HepG2 (cell line): ENCODE measurements around the gene RNPS1. TPM values are rescaled to one million over a fixed set of nuclear protein-coding genes. Genes with fewer than 3 reads are reported as not detected.
A peak's percentile ranks its signal among the peaks of the same experiment; 100 is the strongest.

Experiments used
- ETV5 ChIP-seq: IDR thresholded peaks from 2 replicates; pipeline ENCODE4 v1.6.1; 2018; ENCODE audit warnings: missing biosample characterization, missing genetic modification reagents, inconsistent platforms, borderline replicate concordance
- HMG20A ChIP-seq: IDR thresholded peaks from 2 replicates; pipeline ENCODE4 v1.6.1; 2016; ENCODE audit warnings: borderline replicate concordance
- HOXA7 ChIP-seq: sonication (generic); formaldehyde crosslinking; IDR thresholded peaks from 2 replicates; pipeline ENCODE4 v1.8.1; 2022; ENCODE audit warnings: mild to moderate bottlenecking, missing genetic modification reagents, moderate library complexity
- IRF1 ChIP-seq: sonication (generic); formaldehyde crosslinking; IDR thresholded peaks from 2 replicates; pipeline ENCODE4 v1.4.0; 2020; ENCODE audit warnings: low read depth, mild to moderate bottlenecking, missing genetic modification reagents
- IRF2 ChIP-seq: IDR thresholded peaks from 2 replicates; pipeline ENCODE4 v1.6.1; 2018; ENCODE audit warnings: missing genetic modification reagents, missing compliant biosample characterization
- KMT2A ChIP-seq: sonication (generic); formaldehyde crosslinking; IDR thresholded peaks from 2 replicates; pipeline ENCODE4 v1.4.0; 2020; ENCODE audit warnings: missing genetic modification reagents
- MED8 ChIP-seq: sonication (generic); formaldehyde crosslinking; IDR thresholded peaks from 2 replicates; pipeline ENCODE4 v1.8.1; 2023; ENCODE audit warnings: mild to moderate bottlenecking, missing genetic modification reagents; ENCODE audit not compliant: insufficient replicate concordance
- NR1H2 ChIP-seq: sonication (generic); formaldehyde crosslinking; IDR thresholded peaks from 2 replicates; pipeline ENCODE4 v1.8.1; 2022; ENCODE audit warnings: low read depth, missing genetic modification reagents, borderline replicate concordance
- PBX2 ChIP-seq: IDR thresholded peaks from 2 replicates; pipeline ENCODE4 v1.6.1; 2016; ENCODE audit warnings: control low read depth
- RBFOX2 ChIP-seq: fragments of 200-400 bp; formaldehyde crosslinking; IDR thresholded peaks from 2 replicates; pipeline ENCODE4 v1.6.1; 2017; ENCODE audit warnings: low read depth, mild to moderate bottlenecking, low read length
- REXO4 ChIP-seq: sonication (generic); formaldehyde crosslinking; IDR thresholded peaks from 2 replicates; pipeline ENCODE4 v1.8.0; 2022; ENCODE audit warnings: missing genetic modification reagents, mild to moderate bottlenecking, borderline replicate concordance
- SATB2 ChIP-seq: sonication (generic); formaldehyde crosslinking; IDR thresholded peaks from 2 replicates; pipeline ENCODE4 v1.5.0; 2020; ENCODE audit warnings: missing genetic modification reagents
- THRA ChIP-seq: sonication (generic); formaldehyde crosslinking; IDR thresholded peaks from 2 replicates; pipeline ENCODE4 v1.4.0; 2020; ENCODE audit warnings: missing genetic modification reagents, borderline replicate concordance
- ZBTB7A ChIP-seq: sonication (generic); formaldehyde crosslinking; IDR thresholded peaks from 2 replicates; pipeline ENCODE4 v1.8.0; 2022; ENCODE audit warnings: mild to moderate bottlenecking, missing genetic modification reagents
- ZC3H4 ChIP-seq: sonication (generic); formaldehyde crosslinking; IDR thresholded peaks from 2 replicates; pipeline ENCODE4 v1.4.0; 2020; ENCODE audit warnings: missing genetic modification reagents, borderline replicate concordance
- ZFP36L2 ChIP-seq: sonication (generic); formaldehyde crosslinking; IDR thresholded peaks from 2 replicates; pipeline ENCODE4 v1.4.0; 2020; ENCODE audit warnings: missing genetic modification reagents
- ZIK1 ChIP-seq: sonication (generic); formaldehyde crosslinking; IDR thresholded peaks from 2 replicates; pipeline ENCODE4 v1.5.0; 2020; ENCODE audit warnings: mild to moderate bottlenecking, low read depth, missing genetic modification reagents, borderline replicate concordance
- ZMYM4 ChIP-seq: sonication (generic); formaldehyde crosslinking; IDR thresholded peaks from 2 replicates; pipeline ENCODE4 v1.8.1; 2023; ENCODE audit warnings: mild to moderate bottlenecking, missing genetic modification reagents
- ZNF354B ChIP-seq: sonication (generic); formaldehyde crosslinking; IDR thresholded peaks from 2 replicates; pipeline ENCODE4 v1.8.0; 2022; ENCODE audit warnings: mild to moderate bottlenecking, missing genetic modification reagents
- ZNF382 ChIP-seq: sonication (generic); formaldehyde crosslinking; IDR thresholded peaks from 2 replicates; pipeline ENCODE4 v1.5.0; 2020; ENCODE audit warnings: missing genetic modification reagents, mild to moderate bottlenecking, borderline replicate concordance
- ZNF446 ChIP-seq: sonication (generic); formaldehyde crosslinking; IDR thresholded peaks from 2 replicates; pipeline ENCODE4 v1.5.0; 2020; ENCODE audit warnings: mild to moderate bottlenecking, missing genetic modification reagents
- ZNF468 ChIP-seq: sonication (generic); formaldehyde crosslinking; IDR thresholded peaks from 2 replicates; pipeline ENCODE4 v1.8.0; 2022; ENCODE audit warnings: mild to moderate bottlenecking, moderate library complexity, missing genetic modification reagents
- ZNF562 ChIP-seq: sonication (generic); formaldehyde crosslinking; IDR thresholded peaks from 2 replicates; pipeline ENCODE4 v1.8.0; 2022; ENCODE audit warnings: missing genetic modification reagents, borderline replicate concordance
- polyA plus RNA-seq, 8 experiments: library from polyadenylated mRNA; depleted of rRNA in 3 of 8; stranded (reverse) in 7 of 8; unstranded in 1 of 8; fragments of >200 nt; fragmentation: Illumina TruSeq in 4 of 8; extraction: Trizol in 4 of 8; gene quantifications; 2 replicates each; pipeline versions ENCODE4 v1.2.1 to v1.2.3, GENCODE V29; 2011 to 2016; ENCODE audit warnings: low read depth in 4 of 8, missing spikeins in 1 of 8, mixed read lengths in 1 of 8; ENCODE audit not compliant: insufficient read depth in 1 of 8
- total RNA-seq, 5 experiments: library from RNA; depleted of rRNA; stranded (reverse); fragments of >200 nt; fragmentation: Illumina TruSeq; extraction: Trizol; gene quantifications; 2 replicates each; pipeline ENCODE4 v1.2.3, GENCODE V29; 2016; ENCODE audit warnings: low read depth in 1 of 5
- TF ChIP-seq, protein P1 (sequence below): sonication (generic); formaldehyde crosslinking; IDR thresholded peaks from 2 replicates; pipeline ENCODE4 v1.4.0; 2020; ENCODE audit warnings: mild to moderate bottlenecking, missing genetic modification reagents

RNPS1 gene
- total and polyA plus RNA-seq, 2 of the 13 experiments (the other 11 are each of a cell fraction or from before 2014, with no cell fraction given) = 126 to 133 TPM

- no peak for TF ChIP-seq ZNF468 (CRISPR knock-in tag)
- TF ChIP-seq ZNF562 (CRISPR knock-in tag) = no peak
- peak; percentile 96 for TF ChIP-seq ZMYM4 (CRISPR knock-in tag)
- no peak for TF ChIP-seq ZNF382
- TF ChIP-seq IRF1 = no peak
- TF ChIP-seq ZNF354B (CRISPR knock-in tag) = no peak
- TF ChIP-seq ZNF446 (CRISPR knock-in tag) = peak; percentile 94
- peak; percentile 94 for TF ChIP-seq MED8 (CRISPR knock-in tag)
- peak; percentile 99 for TF ChIP-seq RBFOX2
- no peak for TF ChIP-seq HOXA7 (CRISPR knock-in tag)
- no peak for TF ChIP-seq PBX2 (CRISPR knock-in tag)
- no peak; the same call in 1 of the 2 replicates for TF ChIP-seq ETV5
- TF ChIP-seq IRF2 (CRISPR knock-in tag) = peak; percentile 70
- no peak for TF ChIP-seq SATB2 (CRISPR knock-in tag)
- peak; percentile 86 for TF ChIP-seq KMT2A (CRISPR knock-in tag)
- TF ChIP-seq REXO4 (CRISPR knock-in tag) = no peak
- no peak for TF ChIP-seq ZC3H4 (CRISPR knock-in tag)
- peak; percentile 65; the same call in 1 of the 2 replicates for TF ChIP-seq ZIK1 (CRISPR knock-in tag)
- TF ChIP-seq ZBTB7A (CRISPR knock-in tag) = peak; percentile 75; the same call in 1 of the 2 replicates
- no peak for TF ChIP-seq HMG20A (CRISPR knock-in tag)
- TF ChIP-seq ZFP36L2 (CRISPR knock-in tag) = no peak
- no peak for TF ChIP-seq NR1H2 (CRISPR knock-in tag)
- TF ChIP-seq, protein P1, sequence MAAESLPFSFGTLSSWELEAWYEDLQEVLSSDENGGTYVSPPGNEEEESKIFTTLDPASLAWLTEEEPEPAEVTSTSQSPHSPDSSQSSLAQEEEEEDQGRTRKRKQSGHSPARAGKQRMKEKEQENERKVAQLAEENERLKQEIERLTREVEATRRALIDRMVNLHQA (CRISPR knock-in tag) = no peak
- 0 out of 2 replicates have a peak, but pooled peaks have one; percentile 63 for TF ChIP-seq THRA (CRISPR knock-in tag)
Measured at GRCh38 chr16:2267913-2268666, at the start of gene RNPS1 (continued).
